GM18502 (cell line): ENCODE data around the gene KRT14.
"Not testable (repeated sequence)": the region's sequence is repeated elsewhere in the genome, so short reads cannot be mapped to it uniquely, and the experiment has no call there.

ENCODE experiments used
- ATAC-seq: cut with Tn5 transposase; IDR thresholded peaks from one replicate; pipeline ENCODE4 v1.9.1; 2021; ENCODE audit warnings: mild to moderate bottlenecking; ENCODE audit not compliant: unreplicated experiment, poor library complexity

The KRT14 gene

GRCh38 chr17:41610965-41611640 is 24.4 kb upstream of the KRT14 start:
- no peak for ATAC-seq

- ATAC-seq = not testable (repeated sequence)
These were observed 23.4 kb upstream of the KRT14 start for GRCh38 chr17:41610061-41610517.

GRCh38 chr17:41606930-41607329 is 20.2 kb upstream of the KRT14 start:
- ATAC-seq = not testable (repeated sequence)

DNA sequence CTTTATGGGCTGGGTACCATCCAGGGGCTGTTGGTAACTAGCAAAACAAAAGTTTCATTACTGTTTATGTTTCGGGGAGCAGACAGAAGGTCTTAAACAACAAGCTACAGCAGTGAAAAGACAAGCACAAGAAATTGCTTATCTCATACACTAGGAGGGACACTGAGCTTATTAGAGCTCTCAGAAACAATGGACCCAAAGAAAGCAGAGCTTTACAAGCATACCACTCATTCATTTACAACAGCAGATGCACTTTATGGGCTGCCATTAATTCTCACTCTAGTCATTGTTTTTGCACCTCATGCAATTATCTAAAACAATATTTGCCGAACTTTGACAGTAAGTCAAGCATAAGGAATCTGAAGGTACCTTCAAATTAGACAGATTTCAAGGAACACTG is 15.8 kb upstream of the KRT14 start:
- ATAC-seq = no peak

DNA sequence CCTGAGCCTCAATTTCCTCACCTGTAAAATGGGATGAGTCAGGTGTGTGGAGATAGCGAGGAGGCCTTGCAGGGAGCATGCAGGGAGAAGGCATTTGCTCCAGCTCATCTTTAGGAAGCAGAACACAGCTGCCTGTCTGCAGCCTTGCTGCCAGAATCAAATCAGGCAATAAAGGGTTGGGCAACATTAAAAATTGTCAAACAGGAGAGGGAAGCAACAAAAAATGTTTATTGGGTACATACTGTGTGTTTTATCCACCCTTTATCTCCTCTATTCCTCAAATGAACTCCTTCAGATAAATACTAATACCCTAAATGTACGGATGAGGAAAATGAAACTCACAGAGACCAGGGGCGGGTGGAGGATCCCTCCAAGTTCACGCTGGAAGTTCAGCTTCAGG is 13.6 kb upstream of the KRT14 start:
- ATAC-seq = no peak

DNA sequence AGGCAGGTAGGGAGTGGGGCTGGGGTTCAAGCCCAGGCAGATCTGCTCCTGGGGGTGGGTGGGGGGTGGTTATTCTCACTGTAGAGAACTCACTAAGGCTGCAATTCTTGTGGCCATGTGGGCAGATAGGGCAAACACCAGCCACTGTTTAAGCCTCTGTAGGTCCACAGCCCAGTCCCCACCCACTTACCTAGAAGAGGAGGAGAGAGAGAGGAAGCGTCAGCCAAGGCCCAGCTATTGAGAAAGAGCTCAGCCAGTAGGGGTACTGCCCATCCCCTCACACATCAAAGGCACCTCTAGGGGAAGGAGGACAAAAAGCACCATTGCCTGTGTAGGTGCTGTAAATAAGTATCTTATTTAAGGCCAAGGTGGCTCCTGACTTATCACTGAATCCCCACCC is 13.0 kb upstream of the KRT14 start:
- ATAC-seq = no peak

DNA sequence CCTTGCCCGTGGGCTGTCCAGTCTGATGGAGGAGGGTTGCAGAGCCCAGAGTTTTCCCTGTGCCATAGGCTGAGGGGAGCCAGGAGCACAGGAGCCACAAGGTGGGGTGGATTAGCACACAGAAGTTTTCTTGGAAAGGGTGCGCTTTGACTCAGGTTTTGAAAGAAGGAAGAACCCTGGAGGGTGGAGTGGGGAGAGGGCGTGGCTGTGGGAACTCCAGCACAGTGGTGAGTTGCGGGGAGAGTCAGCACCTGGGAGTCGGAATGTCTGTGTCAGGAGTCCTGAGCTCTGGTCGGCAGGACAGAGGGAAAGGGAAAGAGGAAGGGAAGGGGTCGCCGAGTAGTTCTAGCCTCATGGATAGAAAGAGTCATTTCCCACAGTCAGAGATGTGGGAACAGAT is 8.9 kb upstream of the KRT14 start:
- no peak for ATAC-seq

DNA sequence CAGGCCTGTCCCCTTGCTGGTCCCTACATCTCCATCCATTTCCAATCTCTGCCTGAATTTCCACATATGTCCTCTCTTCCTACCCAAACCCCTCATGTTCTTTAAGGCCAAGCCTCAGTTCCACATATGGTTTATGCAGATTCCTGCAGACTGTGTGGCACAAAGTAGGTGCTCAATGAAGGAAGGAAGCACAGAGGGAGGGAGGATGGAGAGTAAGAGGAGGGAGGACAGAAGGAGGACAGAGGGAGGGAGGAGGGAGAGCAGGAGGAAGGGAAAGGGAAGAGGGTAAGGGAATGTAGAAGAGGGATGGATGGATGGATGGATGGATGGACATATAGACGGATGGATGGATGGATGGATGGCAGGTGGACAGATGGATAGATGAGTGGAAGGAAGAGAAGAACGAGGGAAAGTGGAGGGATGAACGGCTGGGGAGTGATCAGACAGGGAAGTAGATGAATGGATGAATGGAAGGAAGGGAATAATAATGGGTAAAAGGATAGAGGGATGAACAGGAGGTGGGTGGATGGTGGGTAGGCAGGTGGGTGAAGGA is 7.7 kb upstream of the KRT14 start:
- no peak for ATAC-seq

DNA sequence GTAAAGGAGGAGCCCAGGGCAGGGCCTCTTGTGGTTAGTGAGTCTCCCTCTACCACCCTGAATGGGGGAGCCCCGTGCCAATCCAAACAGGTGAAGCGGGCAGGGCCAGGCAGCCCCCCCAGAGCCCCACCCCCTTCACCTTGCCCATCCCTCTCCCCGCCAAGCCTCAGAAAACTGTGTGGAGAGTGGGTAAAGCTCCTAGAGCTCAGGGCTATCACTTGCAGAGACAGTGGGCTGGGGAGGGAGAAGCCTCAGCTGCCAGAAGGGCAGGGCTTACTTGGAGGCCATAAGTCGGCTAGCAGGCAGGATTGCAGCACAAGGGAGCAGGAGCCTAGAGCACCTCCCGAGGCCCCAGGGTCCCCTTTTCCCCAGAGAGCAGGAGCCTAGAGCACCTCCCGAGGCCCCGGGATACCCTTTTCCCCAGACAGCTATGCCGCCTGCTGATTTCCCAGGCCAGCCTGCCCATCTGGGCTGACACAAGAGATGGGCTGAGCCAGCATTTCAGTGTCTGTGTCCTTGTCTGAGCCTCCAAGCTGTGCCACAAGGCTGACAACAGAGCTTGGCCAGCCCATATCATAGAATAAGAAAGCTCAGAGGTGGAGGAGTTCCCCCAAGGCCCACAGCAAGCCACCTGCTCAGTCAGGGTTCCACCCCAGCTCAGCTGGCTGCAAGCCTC is 6.7 kb upstream of the KRT14 start:
- ATAC-seq = no peak

DNA sequence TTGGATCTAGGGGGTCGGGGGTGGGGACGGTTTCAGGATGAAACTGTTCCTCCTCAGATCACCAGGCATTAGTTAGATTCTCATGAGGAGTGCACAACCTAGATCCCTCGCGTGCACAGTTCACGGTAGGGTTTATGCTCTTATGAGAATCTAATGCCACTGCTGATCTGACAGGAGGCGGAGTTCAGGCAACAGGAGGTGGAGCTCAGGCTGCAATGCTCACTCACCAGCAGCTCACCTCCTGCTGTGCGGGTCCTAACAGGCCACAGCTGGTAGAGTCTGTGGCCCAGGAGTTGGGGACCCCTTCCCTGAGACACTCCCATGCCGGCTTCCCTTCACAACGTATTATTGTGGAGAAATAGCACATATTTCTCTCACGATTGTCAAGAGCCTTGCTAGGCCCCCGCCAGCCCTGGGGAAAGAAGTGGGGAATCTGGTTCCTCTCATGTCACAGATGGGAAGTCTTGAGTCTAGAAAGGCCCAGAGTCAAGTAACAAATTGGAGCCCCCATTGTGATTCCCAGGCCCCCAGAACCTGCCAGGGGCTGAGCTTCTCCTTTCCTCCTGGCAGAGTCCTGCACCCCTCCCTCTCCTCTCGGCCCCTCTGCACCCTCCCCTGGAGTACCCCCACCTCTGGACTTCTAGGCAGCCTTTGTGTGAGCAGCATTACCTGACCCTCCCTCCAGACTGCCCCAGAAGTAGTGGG is 6.1 kb upstream of the KRT14 start:
- ATAC-seq = no peak

GRCh38 chr17:41589301-41589700 is 2.6 kb upstream of the KRT14 start:
- no peak for ATAC-seq

DNA sequence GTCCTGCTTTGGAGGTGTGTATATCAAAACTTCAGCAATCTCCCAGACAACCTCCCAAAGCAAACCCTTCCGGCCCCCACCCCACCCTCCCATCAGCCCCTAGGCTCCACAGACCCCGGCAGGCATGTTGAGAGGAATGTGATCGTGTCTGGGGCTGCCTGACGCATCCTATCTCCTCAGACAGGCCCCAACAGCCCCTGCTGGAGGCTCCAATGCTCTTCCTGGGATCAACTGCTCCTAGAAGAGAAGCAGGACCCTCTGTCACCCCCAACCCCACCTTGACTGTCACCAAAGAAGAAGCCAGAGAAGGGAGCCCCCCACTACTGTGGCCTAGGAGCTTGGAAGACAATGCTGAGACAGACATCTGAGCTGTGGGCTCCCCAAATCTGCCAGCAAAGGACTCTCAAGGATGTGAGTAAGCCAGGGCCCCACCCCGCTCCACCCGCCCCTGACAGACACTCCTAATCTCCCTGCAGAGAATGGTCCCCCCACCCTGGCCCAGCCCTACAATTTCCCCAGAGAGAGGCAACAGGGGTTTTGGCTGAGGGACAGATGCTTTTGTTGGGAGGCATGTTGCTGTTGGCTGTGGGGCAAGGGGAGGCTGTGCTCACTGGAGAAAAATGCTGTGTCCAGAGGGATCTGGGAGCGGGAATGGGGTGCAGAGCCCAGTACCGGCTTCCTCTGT is 1.6 kb upstream of the KRT14 start:
- ATAC-seq = no peak

GRCh38 chr17:41585301-41586056 is 1.2 kb downstream of the KRT14 start:
- no peak for ATAC-seq

- not testable (repeated sequence) for ATAC-seq
These were observed 2.3 kb downstream of the KRT14 start for GRCh38 chr17:41584331-41584927.

GRCh38 chr17:41583137-41584127 is 3.3 kb downstream of the KRT14 start:
- ATAC-seq = no peak

DNA sequence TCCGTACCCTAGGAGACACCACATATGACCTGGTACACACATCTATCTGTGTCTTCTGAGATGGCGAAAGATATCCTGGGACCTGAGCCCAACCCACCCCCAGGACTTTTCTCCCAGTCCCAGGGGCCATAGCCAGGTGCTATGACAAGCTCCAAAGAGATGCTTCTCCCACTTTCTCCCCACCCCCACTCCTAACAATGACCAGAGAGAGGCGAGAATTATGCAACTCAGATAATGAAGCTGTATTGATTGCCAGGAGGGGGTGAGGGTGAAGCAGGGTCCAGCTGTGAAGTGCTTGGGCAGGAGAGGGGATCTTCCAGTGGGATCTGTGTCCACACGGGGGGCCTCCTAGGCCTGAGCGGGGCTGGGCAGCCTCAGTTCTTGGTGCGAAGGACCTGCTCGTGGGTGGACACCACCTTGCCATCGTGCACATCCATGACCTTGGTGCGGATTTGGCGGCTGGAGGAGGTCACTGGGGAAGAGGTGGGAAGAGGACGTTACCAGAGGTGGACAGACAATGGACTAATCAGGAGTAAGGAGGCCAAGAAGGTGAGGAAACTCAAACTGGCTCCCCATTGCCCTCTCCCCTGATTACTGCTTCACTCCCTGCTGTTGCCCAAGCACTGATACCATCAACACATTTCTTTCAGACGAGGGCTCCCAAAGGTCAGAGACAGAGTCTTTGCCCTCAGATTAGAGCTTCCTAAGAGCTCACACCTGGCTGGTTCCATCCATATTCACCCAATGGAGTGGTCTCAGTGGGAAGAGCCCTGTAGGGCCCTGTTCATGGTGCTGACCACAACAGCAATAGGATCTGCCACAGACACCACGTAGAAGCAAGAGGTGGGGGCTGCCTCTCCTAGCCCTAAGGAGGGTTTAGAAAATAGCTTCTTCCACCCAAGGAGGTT is 4.4 kb downstream of the KRT14 start:
- not testable (repeated sequence) for ATAC-seq

DNA sequence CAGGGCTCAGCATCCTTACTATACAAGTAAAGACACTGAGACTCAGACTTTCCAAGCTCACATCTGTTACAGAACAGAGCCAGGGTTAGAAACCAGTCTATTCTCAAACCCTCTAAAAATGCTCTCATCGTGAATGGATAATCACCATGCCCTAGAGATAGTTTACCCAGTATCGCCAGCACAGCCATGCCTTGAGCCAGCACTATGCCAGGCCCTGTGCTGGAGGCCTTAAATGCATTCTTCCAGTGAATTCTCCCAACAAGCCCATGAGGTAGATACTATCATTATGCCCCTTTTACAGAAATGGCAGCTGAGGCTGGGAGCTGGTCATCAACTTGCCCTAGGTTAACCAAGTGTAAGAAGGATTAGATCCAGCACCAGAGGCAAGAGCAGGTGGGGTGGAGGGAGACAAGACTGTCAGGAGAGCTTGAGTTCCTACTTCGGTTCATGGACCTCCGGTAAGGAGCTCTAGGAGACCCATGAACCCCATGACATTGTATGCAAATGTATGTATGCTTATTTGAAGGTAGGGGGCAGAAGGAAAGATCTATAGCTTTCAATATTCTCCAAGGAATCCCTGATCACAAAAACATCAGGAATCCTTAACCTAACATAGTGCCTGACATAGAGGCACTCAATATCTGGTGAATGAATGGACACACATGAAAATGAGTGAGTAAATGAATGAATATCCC is 5.2 kb downstream of the KRT14 start:
- ATAC-seq = no peak
